Upper lobe of left lung (tissue), 4 donors: ENCODE measurements around the gene PLA2G5.

Experiments
- CTCF ChIP-seq, 6 experiments: fragments of 450-650 bp in 4 of 6; fragments of 200-600 bp in 2 of 6; sonication (generic) in 2 of 6; IDR thresholded peaks; one replicate each; pipeline ENCODE4 v1.5.1; 2016 to 2019; ENCODE audit warnings: antibody characterized with exemption in 6 of 6
- POLR2A ChIP-seq, 4 donors: fragments of 450-650 bp; IDR thresholded peaks; one replicate each; pipeline ENCODE4 v1.5.1; 2016 to 2017; ENCODE audit warnings: antibody characterized with exemption in 4 of 4, mild to moderate bottlenecking in 2 of 4

- TF ChIP-seq CTCF (IDR thresholded peaks at IDR 0.05) (no peak), POLR2A (IDR thresholded peaks at IDR 0.05) (no peak)
Observed at GRCh38 chr1:20033420-20033819, 36.6 kb upstream of the PLA2G5 start.
